Activated CD8-positive, alpha-beta memory T cell treated with anti-CD3 and anti-CD28 coated beads, Interleukin-2, amount 50 U/mL, for 24 hours (primary cell): ENCODE results near the gene NECAP2.
"Not testable (repeated sequence)": the region's sequence is repeated elsewhere in the genome, so short reads cannot be mapped to it uniquely, and the experiment has no call there.

Experiments used
- DNase-seq: peaks from one replicate; pipeline ENCODE4 v3.0.0-alpha.2; 2020; ENCODE audit errors: extremely low read depth

The NECAP2 gene

DNA sequence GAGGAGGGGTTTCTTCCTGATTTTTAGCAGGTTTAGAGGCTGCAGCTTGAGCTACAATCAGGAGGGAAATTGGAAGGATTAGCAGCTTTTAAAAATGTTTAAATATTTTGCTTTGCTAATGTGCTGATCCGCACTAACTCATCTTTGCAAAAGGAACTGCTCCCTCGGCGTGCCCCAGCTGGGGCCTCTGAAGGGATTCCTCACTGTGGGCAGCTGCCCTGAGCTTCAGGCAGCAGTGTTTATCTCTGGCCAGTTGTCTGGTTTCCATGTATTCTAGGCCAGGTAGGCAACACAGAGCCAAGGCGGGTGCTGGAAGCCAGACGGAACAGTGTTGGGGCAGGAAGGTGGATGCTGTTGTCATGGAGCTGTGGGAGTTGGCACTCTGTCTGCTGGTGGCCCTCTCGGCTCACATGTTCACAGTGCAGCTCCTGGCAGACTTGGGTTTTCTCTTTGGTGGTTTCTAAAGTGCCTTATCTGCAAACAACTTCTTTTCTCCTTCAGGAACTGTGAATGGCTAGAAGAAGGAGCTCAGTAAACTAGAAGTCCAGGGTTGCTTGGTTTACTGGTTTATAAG is 18.9 kb downstream of the NECAP2 start:
- no peak for DNase-seq

DNA sequence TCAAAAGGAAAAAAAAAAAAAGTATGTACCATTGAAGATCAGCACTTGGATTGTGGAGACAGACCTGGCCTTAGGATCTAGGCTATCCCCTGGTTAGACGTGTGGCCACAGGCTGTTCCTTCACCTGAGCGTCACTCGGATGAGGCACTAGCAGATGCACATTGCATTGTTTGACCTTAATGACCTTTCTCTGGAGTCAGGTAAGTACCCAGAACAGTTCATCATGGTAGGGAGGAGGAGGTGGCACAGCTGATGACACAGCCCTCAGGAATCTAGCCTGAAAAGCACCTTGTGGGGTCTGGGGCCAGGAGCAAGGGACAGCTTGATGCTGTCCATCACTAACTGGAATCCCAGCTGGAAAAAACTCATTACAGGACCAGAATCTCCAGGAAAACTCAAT is 21.2 kb downstream of the NECAP2 start:
- no peak for DNase-seq

DNA sequence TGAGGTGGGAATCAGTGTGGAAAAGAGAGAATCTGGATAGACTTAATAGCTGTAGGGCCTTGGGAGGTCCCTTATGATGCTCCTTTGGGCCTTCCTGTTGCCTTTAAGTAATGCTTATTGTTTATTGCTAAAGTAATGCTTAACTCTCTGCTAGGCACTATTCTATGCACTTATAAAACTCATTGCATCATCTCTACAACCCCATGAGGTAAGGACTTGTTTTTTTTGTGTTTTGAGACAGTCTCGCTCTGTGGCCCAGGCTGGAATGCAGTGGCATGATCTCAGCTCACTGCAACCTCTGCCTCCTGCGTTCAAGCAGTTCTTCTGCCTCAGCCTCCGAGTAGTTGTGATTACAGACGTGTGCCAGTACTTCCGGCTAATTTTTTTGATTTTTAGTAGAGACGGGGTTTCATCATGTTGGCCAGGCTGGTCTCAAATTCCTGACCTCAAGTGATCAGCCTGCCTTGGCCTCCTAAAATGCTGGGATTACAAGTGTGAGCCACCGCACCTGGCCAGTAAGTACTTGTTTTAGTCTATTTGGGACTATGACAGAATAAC is 22.3 kb downstream of the NECAP2 start:
- DNase-seq = no peak

DNA sequence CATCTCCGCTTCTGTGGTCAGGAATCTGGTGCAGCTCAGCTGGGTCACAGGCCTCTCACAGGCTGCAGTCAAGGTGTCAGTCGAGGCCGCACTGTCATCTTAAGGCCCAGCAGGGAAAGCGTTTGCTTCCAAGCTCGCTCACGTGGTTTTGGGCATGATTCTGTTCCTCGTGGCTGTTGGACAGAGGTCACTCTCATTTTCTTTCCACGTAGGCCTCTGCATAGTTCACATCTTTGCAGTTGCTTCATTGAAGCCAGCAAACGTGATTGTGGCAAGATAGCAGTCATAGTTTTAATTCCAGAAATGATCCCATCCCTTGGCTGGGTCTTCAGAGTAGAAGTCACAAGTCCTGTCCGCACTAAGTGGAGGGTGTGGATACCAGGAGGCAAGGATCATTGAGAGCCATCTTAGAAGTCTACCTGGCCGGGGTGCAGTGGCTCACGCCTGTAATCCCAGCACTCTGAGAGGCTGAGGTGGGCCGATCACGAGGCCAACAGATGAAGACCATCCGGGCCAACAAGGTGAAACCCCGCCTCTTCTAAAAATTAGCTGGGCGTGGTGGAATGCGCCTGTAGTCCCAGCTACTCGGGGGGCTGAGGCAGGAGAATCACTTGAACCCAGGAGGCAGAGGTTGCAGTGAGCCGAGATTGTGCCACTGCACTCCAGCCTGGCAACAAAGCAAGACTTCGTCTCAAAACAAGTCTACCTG is 24.5 kb downstream of the NECAP2 start:
- DNase-seq = no peak

DNA sequence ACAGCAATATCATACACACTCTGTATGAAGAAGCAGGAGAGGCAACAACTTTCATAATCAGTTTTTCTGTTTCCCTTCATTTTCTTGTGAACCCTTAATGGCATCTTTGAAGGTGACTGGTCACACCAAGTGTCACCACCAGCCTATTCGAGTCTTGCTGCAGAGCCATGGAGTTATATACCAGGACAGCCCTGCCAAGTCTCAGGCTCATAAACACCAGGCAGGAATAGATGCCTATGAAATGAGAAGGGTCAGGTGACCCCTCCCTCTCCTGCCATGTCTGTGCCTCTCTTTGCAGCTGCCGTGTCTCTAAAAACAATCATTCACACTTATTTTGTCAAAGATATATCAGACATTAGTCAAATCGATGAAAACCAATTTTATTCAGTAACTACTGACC is 28.0 kb downstream of the NECAP2 start:
- DNase-seq = no peak

DNA sequence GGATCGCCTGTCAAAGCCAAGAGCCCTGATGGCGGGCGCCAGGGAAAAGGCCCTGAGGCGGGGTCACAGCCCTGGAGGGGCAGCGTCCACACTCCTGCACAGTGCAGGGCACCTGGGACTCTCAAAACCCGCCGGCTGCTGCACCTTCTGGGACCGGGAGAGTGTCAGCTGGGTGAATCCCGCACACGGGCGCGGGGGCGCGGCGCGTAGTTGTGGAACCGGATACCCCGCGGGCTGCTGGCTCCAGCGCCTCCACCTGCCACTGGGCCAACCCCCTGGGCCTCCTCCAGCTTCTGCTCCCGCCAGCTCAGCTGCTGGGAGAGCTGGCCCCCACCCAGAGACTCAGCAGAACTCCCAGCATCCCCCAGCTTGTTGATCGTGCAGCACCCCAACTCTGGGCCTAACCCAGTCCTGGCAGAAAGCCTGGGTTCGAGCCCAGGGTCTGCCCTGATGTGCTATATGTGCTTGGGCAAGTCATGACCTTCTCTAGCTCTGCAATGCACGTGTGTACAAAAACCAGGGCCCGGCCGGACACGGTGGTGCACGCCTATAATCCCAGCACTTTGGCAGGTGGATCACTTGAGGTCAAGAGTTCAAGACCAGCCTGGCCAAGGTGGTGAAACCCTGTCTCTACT is 33.8 kb downstream of the NECAP2 start:
- no peak for DNase-seq

DNA sequence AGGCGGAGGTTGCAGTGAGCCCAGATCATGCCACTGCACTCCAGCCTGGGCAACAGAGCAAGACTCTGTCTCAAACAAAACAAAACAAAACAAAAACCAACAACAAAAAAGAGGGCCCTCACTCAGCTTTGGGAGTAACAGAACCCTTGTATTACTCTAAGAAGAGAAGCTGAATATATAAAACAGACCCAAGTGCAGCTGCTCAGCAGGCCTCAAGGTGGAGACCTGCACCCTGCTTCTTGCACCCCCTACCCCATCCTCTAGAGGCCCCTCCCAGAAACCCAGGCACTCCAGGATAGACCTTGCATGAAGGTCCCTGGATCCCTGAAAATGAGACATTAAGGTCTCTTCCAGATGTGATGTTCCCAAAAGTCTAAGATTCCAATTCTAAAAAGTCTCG is 34.4 kb downstream of the NECAP2 start:
- DNase-seq = not testable (repeated sequence)

DNA sequence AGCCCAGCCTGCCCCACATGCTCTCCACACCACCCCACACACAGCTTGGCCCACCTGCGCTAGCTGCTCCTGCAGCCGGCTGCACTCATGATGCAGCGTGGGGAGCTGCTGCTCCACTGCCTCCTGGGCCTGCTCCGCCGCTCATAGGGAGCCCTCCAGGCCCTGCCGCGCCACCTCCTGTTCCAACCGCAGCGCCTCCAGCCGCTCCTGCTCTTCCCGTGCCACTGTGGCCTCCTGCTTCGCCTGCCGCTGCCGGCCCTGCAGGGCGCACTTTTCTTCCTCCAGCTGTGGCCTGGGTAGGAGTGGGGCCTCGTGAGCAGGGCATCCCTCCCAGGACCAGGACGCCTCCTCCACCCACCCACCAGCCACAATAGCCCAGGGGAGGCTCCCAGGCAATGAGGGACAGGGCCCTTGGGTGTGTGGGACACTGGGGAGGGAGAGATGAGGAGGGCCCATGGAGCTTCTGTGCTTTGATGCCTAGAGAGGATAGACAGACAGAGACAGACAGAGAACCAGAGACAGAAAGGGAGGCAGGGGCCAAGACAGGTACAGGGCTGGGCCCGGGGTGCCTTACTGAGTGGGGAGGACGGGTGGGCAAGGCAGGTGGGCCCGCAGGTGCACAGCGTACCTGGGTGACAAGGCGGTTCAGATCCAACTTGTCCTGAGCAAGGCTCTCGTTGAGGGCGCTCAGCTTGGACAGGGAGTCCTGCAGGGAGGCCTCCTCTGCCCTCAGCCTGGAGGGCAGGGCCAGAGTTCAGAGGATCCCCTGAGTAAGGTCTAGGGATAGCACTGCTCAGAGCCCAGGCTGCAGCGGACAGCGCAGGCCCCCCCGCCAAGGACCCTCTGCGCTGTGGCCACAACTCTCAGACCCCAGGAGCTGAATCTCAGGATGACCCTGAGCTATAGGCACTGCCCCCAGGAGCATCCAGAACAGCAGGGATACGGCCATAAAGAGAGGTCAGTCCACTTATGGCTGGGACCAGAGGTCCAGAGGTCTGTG is 35.5 kb downstream of the NECAP2 start:
- DNase-seq = not testable (repeated sequence)

DNA sequence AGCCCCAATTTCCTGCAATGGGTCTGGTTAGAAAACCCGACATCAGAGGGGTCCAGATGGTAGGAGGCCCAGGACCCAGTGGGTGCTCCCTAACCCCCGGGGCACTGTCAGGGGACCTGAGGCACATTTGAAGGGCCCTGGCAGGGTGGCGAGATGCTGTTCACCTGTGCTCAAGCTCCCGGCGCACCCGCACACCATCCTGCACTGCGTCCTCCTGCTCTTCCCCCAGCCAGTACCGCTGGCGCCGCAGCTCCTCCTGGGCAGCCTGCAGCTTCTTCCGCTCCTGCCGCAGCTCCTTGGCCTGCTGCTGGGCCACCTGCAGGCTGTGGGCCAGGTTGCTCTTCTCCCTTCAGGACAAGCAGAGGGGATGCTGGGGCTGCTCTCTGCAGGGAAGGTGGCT is 37.6 kb downstream of the NECAP2 start:
- DNase-seq = no peak

DNA sequence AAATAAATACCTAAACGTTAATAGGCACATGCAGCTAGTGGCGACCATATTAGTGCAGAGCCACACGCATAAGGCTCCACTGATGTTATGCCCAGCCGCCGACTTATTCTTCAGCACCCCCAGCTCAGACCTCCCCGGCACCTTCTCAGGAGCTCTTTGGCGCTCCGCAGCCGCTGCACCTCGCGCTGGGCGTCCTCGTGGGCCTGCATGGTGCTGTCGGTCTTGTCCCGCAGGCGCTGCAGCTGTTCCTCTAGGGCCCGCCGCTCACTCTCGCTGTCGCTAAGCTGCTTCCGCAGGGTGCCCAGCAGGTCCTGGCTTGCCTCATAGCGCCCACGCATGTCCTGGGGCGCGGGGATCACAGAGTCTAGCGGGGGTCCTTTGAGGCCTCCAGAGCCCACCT is 42.6 kb downstream of the NECAP2 start:
- not testable (repeated sequence) for DNase-seq

DNA sequence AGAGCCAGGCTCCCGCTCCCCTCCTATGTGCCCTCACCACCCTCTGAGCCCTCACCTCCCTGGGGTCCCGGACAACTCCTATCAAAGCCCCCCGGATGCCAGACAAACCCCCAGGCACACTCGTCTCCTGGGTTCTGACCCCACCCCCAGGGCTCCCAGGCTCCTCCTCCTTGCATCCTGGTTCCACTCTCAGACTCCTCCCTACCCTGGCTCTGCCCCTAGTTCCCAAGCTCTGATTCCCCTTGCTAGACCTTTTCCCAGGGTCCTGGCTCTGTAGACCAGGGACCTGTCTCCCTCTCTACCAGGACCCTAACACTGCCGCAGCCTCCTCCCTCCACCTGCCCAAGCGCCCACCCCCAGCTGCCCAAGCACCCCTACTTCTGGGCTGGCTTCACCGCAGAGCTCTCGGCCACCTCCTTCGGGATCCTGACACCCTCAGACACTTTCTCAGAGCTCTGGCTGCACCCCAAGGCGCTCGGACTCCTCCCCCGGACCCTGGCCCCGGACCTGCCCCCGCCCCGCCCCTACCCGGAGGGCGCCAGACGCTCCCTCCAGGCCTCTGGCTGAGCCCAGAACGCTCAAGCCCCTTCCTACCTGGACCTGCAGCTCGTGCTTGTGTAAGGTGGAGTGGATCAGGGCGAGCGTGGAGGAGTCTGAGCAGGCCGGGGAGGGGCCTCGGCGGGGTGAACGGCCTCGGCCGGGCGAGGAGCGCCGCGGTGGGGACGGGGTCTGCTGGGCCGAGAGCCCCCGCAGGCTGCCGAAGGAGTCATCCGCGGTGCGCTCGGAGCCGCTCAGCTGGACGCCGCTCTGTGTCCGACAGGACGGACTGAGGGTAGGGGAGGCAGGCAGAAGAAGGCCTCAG is 43.3 kb downstream of the NECAP2 start:
- DNase-seq = not testable (repeated sequence)

DNA sequence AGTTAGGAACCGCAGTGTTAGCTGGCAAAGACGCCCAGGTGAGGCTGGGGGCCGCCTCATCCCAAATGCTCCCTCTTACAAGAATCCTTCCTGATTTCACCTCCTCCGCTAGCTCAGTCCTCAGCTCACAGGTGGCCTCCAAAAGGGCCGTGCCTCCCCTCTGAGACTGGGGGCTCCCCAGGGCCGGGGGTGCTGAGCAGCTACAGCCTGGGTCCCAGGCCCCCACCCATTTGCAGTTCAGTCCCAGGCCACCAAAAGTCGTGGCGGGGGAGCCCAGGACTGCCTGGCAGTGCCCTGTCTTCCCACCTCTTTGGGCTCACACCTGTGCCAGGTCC is 43.9 kb downstream of the NECAP2 start:
- DNase-seq = no peak

DNA sequence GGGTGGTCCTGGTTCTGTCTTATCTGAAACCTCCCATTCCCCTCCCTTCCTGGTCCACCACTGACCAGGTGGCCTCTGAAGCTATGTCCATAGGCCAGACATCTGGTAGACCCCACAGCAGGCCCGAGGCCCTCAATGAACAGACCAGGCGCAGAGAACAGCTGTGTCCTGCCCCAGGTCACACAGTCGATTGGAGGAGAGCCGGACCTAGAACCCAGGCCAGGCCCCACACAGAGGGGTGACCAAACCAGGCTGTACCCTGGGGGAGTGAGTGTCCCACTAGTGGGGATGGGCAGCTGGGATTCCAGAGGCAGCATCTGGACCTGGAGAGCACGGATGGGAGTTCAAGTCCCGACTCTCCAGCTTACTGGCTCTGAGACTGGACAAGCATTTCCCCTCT is 44.4 kb downstream of the NECAP2 start:
- DNase-seq = no peak

DNA sequence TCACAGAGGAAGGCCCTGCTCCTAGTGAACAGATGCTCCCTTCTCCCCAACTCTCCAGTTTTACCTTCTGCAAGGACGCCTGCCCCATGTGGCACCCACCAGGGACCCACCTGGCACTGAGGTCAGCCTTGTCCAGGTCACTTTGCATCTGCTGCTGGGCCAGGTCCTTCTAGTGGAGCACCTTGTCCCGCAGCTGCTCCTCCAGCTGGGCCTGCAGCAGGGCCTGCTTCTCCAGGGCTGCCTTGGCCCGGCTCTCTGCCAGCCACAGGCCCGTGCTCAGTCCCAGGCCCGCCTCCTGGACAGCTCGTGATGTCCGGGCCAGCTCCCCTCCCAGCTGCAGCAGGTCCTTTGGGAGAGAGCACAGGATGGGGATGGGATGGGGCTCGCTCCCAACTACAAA is 45.8 kb downstream of the NECAP2 start:
- DNase-seq = not testable (repeated sequence)

DNA sequence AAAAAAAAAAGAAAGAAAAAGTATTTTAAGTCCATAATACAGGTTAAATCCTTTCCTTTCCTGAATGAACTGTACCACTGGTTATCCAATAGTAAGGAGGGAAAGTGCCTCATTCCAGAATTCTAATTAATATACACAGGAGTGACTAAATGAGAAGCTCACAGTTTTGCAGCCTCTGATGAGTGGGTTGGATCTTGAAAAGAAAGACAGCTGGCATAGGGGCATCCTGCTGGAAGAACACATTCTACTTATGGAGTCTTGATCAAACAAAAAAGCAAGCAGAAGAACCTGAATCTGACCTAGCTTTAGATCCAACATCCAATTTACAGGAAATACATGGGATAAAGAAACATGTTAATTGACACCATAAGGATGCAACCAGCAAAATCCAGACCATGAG is 46.5 kb downstream of the NECAP2 start:
- DNase-seq = not testable (repeated sequence)

DNA sequence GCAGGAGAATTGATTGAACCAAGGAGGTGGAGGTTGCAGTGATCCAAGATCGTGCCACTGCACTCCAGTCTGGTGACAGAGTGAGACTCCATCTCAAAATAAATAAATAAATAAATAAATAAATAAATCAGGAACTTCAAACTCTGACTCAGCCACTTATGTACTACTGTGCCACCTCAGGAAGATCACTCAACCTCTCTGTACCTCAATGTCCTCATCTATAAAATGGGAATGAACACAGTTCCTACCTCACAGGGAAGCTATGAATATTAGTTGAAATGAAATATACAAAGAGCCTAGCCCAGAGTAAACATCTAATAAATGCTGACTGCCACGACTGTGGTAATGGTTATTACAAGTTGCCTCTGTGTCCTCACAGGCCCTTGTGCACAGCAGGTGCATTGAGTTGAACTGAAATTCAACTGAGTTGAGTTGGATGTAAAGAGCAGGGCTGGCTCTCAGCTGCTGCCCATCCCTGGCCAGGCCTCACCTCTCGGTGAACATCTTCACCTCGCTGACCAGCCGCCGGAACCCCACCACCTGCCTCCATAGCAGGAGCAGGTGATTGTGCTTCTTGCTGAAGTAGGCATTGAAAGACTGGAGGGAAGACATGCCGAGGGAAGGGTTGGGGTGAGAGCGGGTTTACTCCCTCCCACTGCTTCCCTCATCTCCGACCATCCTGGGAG is 48.8 kb downstream of the NECAP2 start:
- DNase-seq = not testable (repeated sequence)

DNA sequence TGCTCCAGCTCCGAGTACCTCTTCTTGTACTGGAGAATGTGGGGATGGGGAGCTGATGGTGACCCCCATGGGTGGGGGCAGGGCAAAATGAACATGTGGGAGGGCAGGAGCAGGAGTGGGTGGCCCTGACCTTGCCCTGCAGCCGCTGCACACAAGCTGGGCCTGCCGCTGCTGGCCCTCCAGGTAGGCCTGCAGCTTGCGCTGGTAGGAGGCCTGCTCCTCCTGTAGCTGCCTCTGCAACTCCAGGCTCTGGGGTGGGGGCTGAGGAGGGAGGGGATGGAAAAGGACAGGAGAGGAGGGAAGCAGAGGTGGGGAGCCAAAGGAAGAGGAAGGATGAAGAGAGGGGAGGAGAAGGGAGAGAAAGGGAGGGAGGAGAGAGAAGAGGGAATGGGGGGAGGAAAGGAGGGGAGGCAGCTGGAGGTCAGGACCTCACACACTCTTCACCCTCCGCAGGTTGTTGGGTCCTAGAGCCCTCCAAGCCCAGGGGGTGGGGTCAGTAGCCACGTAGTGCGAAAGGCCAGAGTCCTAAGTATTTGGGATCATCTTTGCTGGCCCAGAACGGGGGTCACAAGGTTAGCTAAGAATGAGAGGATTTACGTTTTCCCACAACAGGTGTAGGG is 50.6 kb downstream of the NECAP2 start:
- no peak for DNase-seq

DNA sequence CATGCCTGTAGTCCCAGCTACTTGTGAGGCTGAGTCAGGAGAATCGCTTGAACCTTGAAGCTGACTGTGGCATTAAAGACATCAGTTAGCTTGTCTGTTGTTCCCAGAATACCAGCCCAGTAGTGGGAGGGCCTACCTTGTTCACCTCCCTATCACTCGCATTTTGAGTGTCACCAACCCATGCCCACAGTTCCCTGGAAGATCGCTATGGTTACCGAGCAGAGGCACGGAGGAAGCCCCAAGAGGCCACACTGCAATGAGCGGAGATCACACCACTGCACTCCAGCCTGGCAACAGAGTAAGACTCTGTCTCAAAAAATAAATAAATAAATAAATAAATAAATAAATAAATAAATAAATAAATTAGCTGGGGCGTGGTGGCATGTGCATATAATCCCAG is 52.4 kb downstream of the NECAP2 start:
- not testable (repeated sequence) for DNase-seq

DNA sequence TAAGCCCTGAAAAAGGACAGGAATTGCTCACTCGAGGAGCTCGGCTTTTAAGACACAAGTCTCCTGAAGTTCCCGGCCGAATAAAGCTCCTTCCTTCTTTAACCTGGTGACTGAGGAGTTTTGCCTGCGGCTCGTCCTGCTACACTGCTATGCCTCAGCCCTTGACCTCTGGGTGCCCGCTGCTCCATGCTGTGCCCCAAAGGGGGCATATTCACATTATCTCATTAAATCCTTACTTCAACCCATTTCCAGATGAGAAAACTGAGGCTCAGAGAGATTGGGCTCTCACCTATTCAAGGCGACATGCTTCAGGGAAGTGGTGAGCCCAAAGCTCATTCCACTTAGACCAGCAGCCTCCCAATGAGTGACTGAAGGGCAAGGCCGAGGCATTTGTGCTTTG is 53.2 kb downstream of the NECAP2 start:
- not testable (repeated sequence) for DNase-seq

DNA sequence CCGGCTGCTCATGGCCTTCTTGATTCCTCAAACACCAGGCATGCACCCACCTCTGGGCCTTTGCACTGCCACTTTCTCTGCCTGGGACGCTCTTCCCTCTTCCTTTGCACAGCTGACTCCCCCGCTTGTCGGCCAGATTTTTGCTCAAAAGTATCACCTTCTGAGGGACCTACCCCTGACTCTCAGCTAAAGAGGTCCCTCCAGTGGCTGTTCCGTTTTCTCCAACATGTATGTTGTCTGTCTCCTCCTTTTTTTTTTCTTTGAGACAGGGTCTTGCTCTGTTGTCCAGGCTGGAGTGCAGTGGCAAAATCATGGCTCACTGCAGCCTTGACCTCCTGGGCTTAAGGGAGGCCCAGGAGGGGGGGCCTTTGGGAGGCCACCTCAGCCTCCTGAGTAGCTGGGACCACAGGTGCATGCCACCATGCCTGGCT is 57.0 kb downstream of the NECAP2 start:
- not testable (repeated sequence) for DNase-seq
